ENCODE data around the gene ATOH1. TPM values are rescaled to one million over a fixed set of nuclear protein-coding genes. Genes with fewer than 3 reads are reported as not detected.

ATOH1 gene
- total and polyA plus RNA-seq, 10 of the 15 experiments (the other 5 are each of a cell fraction or from before 2014, with no cell fraction given) = not detected

GRCh38 chr4:93779228-93779627, 49.3 kb upstream of the ATOH1 start (continued):
- TF ChIP-seq YY1 (IDR thresholded peaks at IDR 0.05; ENCODE audit: low read depth, low read length) (no peak), POLR2A (IDR thresholded peaks at IDR 0.05; ENCODE audit: low read depth, low read length) (no peak)

- Histone ChIP-seq H3K4me3 (no peak overlapping the region), H3K79me2 (ENCODE audit: control insufficient read depth, insufficient read depth, low read length) (no peaks in the 10 kb centered on the region), H4K20me1 (ENCODE audit: control insufficient read depth, insufficient read depth) (no peaks in the 10 kb centered on the region), H3K4me2 (ENCODE audit: control insufficient read depth, insufficient read depth) (no peak overlapping the region), H3K27me3 (replicated peaks in 1 of 2; ENCODE audit: control insufficient read depth in 2 of 2, insufficient read depth in 2 of 2, low read length in 1 of 2) (no peaks in the 10 kb centered on the region), H3K4me1 (ENCODE audit: control insufficient read depth, insufficient read depth, low read length) (no peaks in the 10 kb centered on the region), H3K36me3 (ENCODE audit: control insufficient read depth in 2 of 2, insufficient read depth in 2 of 2, low read length in 1 of 2) (no peaks in the 10 kb centered on the region), H3K9me3 (replicated peaks; ENCODE audit: control insufficient read depth, insufficient read depth, low read length) (no peaks in the 10 kb centered on the region), H2AFZ (ENCODE audit: control insufficient read depth, low read depth, low read length) (no peak overlapping the region), H3K9ac (ENCODE audit: control insufficient read depth, insufficient read depth, low read length) (no peak overlapping the region), H3K27ac (ENCODE audit: control insufficient read depth, insufficient read depth) (no peak overlapping the region)
- intact Hi-C loops (cut with micrococcal nuclease; ENCODE audit: unreplicated experiment) = no loop called here
- ATAC-seq = no peak
- BruUV-seq (replicated peaks) = no TSS peak
- in situ Hi-C loops (cut with MboI) = loop anchor here (25.0 kb wide), 1 partner anchor 357 kb away; no protein-coding TSS in a partner anchor
- ChIA-PET SMC1A (ENCODE audit: uncharacterized antibody, unreplicated experiment) (no interaction called here), CTCF (no interaction called here), POLR2A (no interaction called here), RAD21 (ENCODE audit: unreplicated experiment) (no interaction called here)
- WGBS (ENCODE audit: insufficient coverage, insufficient replicate concordance, low lambda C conversion rate, missing lambda C conversion rate) = 46% methylated on average over 5 of the region's 5 CpGs
- no peak for DNase-seq (ENCODE audit: low read depth, low spot score)
- no peak for TF ChIP-seq POU2F2 (IDR thresholded peaks at IDR 0.05; ENCODE audit: borderline replicate concordance, low read depth, low read length)
- TF ChIP-seq NFYA (IDR thresholded peaks at IDR 0.05; ENCODE audit: borderline replicate concordance, low read depth, low read length) = no peak
- TF ChIP-seq TCF3 (IDR thresholded peaks at IDR 0.05; ENCODE audit: borderline replicate concordance, insufficient read depth, low read depth, low read length) = no peak
- no peak for TF ChIP-seq ZNF274 (IDR thresholded peaks at IDR 0.05; ENCODE audit: insufficient read depth, insufficient read length)
- TF ChIP-seq FOXK2 (IDR thresholded peaks at IDR 0.05) = no peak
- TF ChIP-seq BACH1 (IDR thresholded peaks at IDR 0.05; ENCODE audit: borderline replicate concordance) = no peak
- no peak for TF ChIP-seq WRNIP1 (IDR thresholded peaks at IDR 0.05; ENCODE audit: borderline replicate concordance, low read depth, low read length)
- no peak for FAIRE-seq
These were observed 48.5 kb upstream of the ATOH1 start for GRCh38 chr4:93780080-93780479.

All from GM12878 (cell line).